H9 (cell line): ENCODE data around the gene ATP13A4. TPM values are rescaled to one million over a fixed set of nuclear protein-coding genes. Genes with fewer than 3 reads are reported as not detected.
A peak's percentile ranks its signal among the peaks of the same experiment; 100 is the strongest.

Experiments
- DNase-seq: peaks from one replicate; pipeline ENCODE4 v3.0.0-alpha.2; 2017
- H2AFZ ChIP-seq: one replicate; pipeline ENCODE4 v1.6.1; 2013; ENCODE audit warnings: mild to moderate bottlenecking, low read length, control low read depth, moderate library complexity
- H2AK5ac ChIP-seq: 2 replicates; pipeline ENCODE4 v1.6.1; 2013; ENCODE audit warnings: low read length, control low read depth, mixed read lengths; ENCODE audit not compliant: insufficient read length
- H2BK120ac ChIP-seq: one replicate; pipeline ENCODE4 v1.6.1; 2013; ENCODE audit warnings: low read depth, mild to moderate bottlenecking, low read length, control low read depth, inconsistent platforms; ENCODE audit not compliant: poor library complexity, severe bottlenecking
- H2BK12ac ChIP-seq: 2 replicates; pipeline ENCODE4 v1.6.1; 2013; ENCODE audit warnings: low read length, control low read depth, mixed read lengths, low read depth; ENCODE audit not compliant: insufficient read length
- H2BK15ac ChIP-seq: 2 replicates; pipeline ENCODE4 v1.6.1; 2013; ENCODE audit warnings: low read depth, low read length, control low read depth
- H2BK20ac ChIP-seq: one replicate; pipeline ENCODE4 v1.6.1; 2013; ENCODE audit warnings: low read depth, mild to moderate bottlenecking, low read length, control low read depth, inconsistent platforms; ENCODE audit not compliant: poor library complexity, severe bottlenecking
- H2BK5ac ChIP-seq: 2 replicates; pipeline ENCODE4 v1.6.1; 2013; ENCODE audit warnings: low read length, control low read depth, mixed read lengths; ENCODE audit not compliant: insufficient read length
- H3K14ac ChIP-seq: 2 replicates; pipeline ENCODE4 v1.6.1; 2013; ENCODE audit warnings: low read length, control low read depth; ENCODE audit not compliant: insufficient read depth
- H3K18ac ChIP-seq: 2 replicates; pipeline ENCODE4 v1.6.1; 2013; ENCODE audit warnings: low read depth, mild to moderate bottlenecking, mixed read lengths, low read length, control low read depth; ENCODE audit not compliant: insufficient read length
- H3K23ac ChIP-seq: 2 replicates; pipeline ENCODE4 v1.6.1; 2013; ENCODE audit warnings: low read length, control low read depth, mixed read lengths, low read depth; ENCODE audit not compliant: insufficient read length
- H3K23me2 ChIP-seq: 2 replicates; pipeline ENCODE4 v1.6.1; 2013; ENCODE audit warnings: low read depth, mild to moderate bottlenecking, mixed read lengths, low read length, control low read depth; ENCODE audit not compliant: insufficient read length, poor library complexity, severe bottlenecking
- H3K27ac ChIP-seq: 2 replicates; pipeline ENCODE4 v1.5.1; 2013; ENCODE audit warnings: low read length, control low read depth, mixed read lengths, low read depth; ENCODE audit not compliant: insufficient read length
- H3K27me3 ChIP-seq: 2 replicates; pipeline ENCODE4 v1.6.1; 2013; ENCODE audit warnings: low read length, control low read depth, inconsistent platforms; ENCODE audit not compliant: insufficient read depth
- H3K4ac ChIP-seq: 2 replicates; pipeline ENCODE4 v1.6.1; 2013; ENCODE audit warnings: low read depth, mild to moderate bottlenecking, control low read depth, inconsistent platforms, low read length, moderate library complexity
- H3K4me1 ChIP-seq: 2 replicates; pipeline ENCODE4 v1.6.1; 2013; ENCODE audit warnings: low read length, control low read depth, inconsistent platforms; ENCODE audit not compliant: insufficient read depth
- H3K4me2 ChIP-seq: 2 replicates; pipeline ENCODE4 v1.6.1; 2013; ENCODE audit warnings: low read length, control low read depth, mixed read lengths; ENCODE audit not compliant: insufficient read length, insufficient read depth
- H3K56ac ChIP-seq: 2 replicates; pipeline ENCODE4 v1.6.1; 2013; ENCODE audit warnings: low read depth, mild to moderate bottlenecking, mixed read lengths, low read length, control low read depth; ENCODE audit not compliant: insufficient read length
- H3K79me1 ChIP-seq: 2 replicates; pipeline ENCODE4 v1.6.1; 2013; ENCODE audit warnings: low read depth, mild to moderate bottlenecking, moderate library complexity, low read length, control low read depth, inconsistent platforms; ENCODE audit not compliant: insufficient read depth, poor library complexity, severe bottlenecking
- H3K79me2 ChIP-seq: 2 replicates; pipeline ENCODE4 v1.6.1; 2013; ENCODE audit warnings: low read length, control low read depth, inconsistent platforms; ENCODE audit not compliant: insufficient read depth
- H3K9ac ChIP-seq: 2 replicates; pipeline ENCODE4 v1.6.1; 2013; ENCODE audit warnings: low read length, control low read depth, mixed read lengths; ENCODE audit not compliant: insufficient read length; ENCODE audit errors: extremely low read depth
- H3K9me3 ChIP-seq: one replicate; pipeline ENCODE4 v1.6.1; 2013; ENCODE audit warnings: low read depth, low read length, inconsistent platforms; ENCODE audit not compliant: control insufficient read depth
- H3T11ph ChIP-seq: one replicate; pipeline ENCODE4 v1.6.1; 2013; ENCODE audit warnings: mild to moderate bottlenecking, low read length, control low read depth, inconsistent platforms
- H4K20me1 ChIP-seq: one replicate; pipeline ENCODE4 v1.6.1; 2013; ENCODE audit not compliant: control insufficient read depth, insufficient read length, insufficient read depth
- H4K5ac ChIP-seq: 2 replicates; pipeline ENCODE4 v1.6.1; 2013; ENCODE audit warnings: low read depth, mild to moderate bottlenecking, mixed read lengths, low read length, control low read depth; ENCODE audit not compliant: insufficient read length
- H4K8ac ChIP-seq: replicated peaks from 2 replicates; pipeline ENCODE4 v1.6.1; 2013; ENCODE audit warnings: low read length, control low read depth, mixed read lengths, low read depth; ENCODE audit not compliant: insufficient read length
- H4K91ac ChIP-seq: 2 replicates; pipeline ENCODE4 v1.6.1; 2013; ENCODE audit warnings: low read depth, mild to moderate bottlenecking, moderate library complexity, mixed read lengths, low read length, control low read depth; ENCODE audit not compliant: insufficient read length
- H3K27ac Mint-ChIP-seq, 3 experiments: 2 replicates in 2 of 3; 3 replicates in 1 of 3; pipeline ENCODE4 v1.8.0; 2020 to 2021; ENCODE audit warnings: mixed read lengths in 3 of 3, mild to moderate bottlenecking in 1 of 3, moderate library complexity in 1 of 3
- H3K27me3 Mint-ChIP-seq: 2 replicates; pipeline ENCODE4 v1.8.0; 2021; ENCODE audit warnings: low read depth, mild to moderate bottlenecking, moderate library complexity, mixed read lengths
- H3K36me3 Mint-ChIP-seq, 3 experiments: 2 replicates in 2 of 3; 3 replicates in 1 of 3; pipeline ENCODE4 v1.8.0; 2020 to 2021; ENCODE audit warnings: low read depth in 3 of 3, mixed read lengths in 3 of 3; ENCODE audit not compliant: insufficient read depth in 1 of 3
- H3K4me1 Mint-ChIP-seq, 2 experiments: 2 replicates each; pipeline ENCODE4 v1.8.0; 2020; ENCODE audit warnings: mixed read lengths in 2 of 2
- H3K4me3 Mint-ChIP-seq, 2 experiments: 2 replicates in 1 of 2; 3 replicates in 1 of 2; pipeline ENCODE4 v1.8.0; 2020 to 2021; ENCODE audit warnings: mild to moderate bottlenecking in 2 of 2, mixed read lengths in 2 of 2, moderate library complexity in 1 of 2
- H3K9me3 Mint-ChIP-seq, 2 experiments: 2 replicates in 1 of 2; 3 replicates in 1 of 2; pipeline ENCODE4 v1.8.0; 2020; ENCODE audit warnings: mild to moderate bottlenecking in 2 of 2, mixed read lengths in 2 of 2, moderate library complexity in 1 of 2
- WGBS: extraction: QIAGEN DNeasy Blood & Tissue Kit; methylation state at CpG from one replicate; pipeline ENCODE4 v1.1.7; 2013; ENCODE audit warnings: missing lambda C conversion rate, low lambda C conversion rate, mixed read lengths; ENCODE audit not compliant: insufficient read length; ENCODE audit errors: extremely low coverage; 5-methylcytosine and 5-hydroxymethylcytosine counted together
- long read RNA-seq: library from polyadenylated mRNA; unstranded; transcript quantifications from one replicate; pipeline ENCODE4 v2.0.0, GENCODE V29; 2020
- total RNA-seq: library from RNA; stranded (reverse); gene quantifications from 2 replicates; pipeline ENCODE4 v1.2.1, GENCODE V29; 2021
- TF ChIP-seq, protein P1 (sequence below): fragments of 200-600 bp; sonication (generic); conservative IDR thresholded peaks from 3 replicates; pipeline ENCODE4 v1.8.0; 2021; ENCODE audit warnings: antibody characterized with exemption, mild to moderate bottlenecking

Gene ATP13A4
- 0.13 TPM in 1 of 2 replicates, not detected in the other for total RNA-seq
- long read RNA-seq, partial matches to known transcripts: 1 of 3 reads
- long read RNA-seq, other reads (novel, unspliced or antisense): 2 of 3 reads

DNA sequence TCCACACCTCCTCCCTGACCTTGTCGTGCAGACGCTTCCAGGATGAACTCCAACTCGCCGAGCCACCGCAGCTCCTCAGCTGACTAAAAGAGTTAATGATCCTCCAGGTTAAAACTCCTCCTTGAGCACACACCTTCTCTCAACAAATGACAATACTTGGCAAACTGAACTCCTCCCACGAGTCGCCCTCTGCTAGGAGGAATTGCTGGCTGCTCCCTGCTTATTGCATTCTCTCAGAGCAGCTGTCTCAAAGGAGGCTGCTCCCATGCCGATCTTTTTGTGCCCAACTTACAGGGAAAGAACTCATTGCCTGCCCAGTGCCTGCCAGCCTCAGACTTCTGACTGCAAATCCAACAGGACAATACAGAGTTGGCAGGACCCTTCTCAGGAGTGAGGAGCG is at the start of gene ATP13A4:
Gene ATP13A4, minus strand, starts transcription at position 85 of the 400 bp plus-strand sequence. CDS start 96 bp downstream, outside the sequence.
- Histone ChIP-seq H3K9me3 (no peaks in the 10 kb centered on the region), H2AK5ac (no peak within 1 kb of the TSS), H2BK5ac (no peak within 1 kb of the TSS), H2BK12ac (no peak within 1 kb of the TSS), H3K18ac (no peak within 1 kb of the TSS), H4K20me1 (no peaks in the 10 kb centered on the region), H2BK15ac (no peak within 1 kb of the TSS), H3K4me2 (no peak within 1 kb of the TSS), H4K8ac (no peak within 1 kb of the TSS), H2AFZ (peak within 1 kb of the TSS; percentile 84), H2BK20ac (no peak within 1 kb of the TSS), H3K23me2 (no peaks in the 10 kb centered on the region), H3K56ac (no peak within 1 kb of the TSS), H3K27ac (no peak within 1 kb of the TSS), H4K91ac (no peak within 1 kb of the TSS), H3K79me1 (no peaks in the 10 kb centered on the region), H3K14ac (no peak within 1 kb of the TSS), H3K27me3 (no peaks in the 10 kb centered on the region), H3K23ac (no peak within 1 kb of the TSS), H4K5ac (no peak within 1 kb of the TSS), H3K4me1 (no peaks in the 10 kb centered on the region), H3T11ph (no peak within 1 kb of the TSS), H2BK120ac (no peak within 1 kb of the TSS), H3K79me2 (no peaks in the 10 kb centered on the region), H3K4ac (no peak within 1 kb of the TSS), H3K9ac (no peak within 1 kb of the TSS)
- WGBS: no CpG with 5 or more reads among the region's 9 CpGs
- Mint-ChIP-seq H3K27me3 (no peaks in the 10 kb centered on the region), H3K36me3 (no peaks in the 10 kb centered on the region), H3K9me3 (no peaks in the 10 kb centered on the region), H3K4me3 (no peak within 1 kb of the TSS), H3K4me1 (peaks cover 7 to 13% of the 10 kb centered on the region in 2 experiments), H3K27ac (no peak within 1 kb of the TSS)
- peak; percentile 65 for DNase-seq
- TF ChIP-seq, protein P1, sequence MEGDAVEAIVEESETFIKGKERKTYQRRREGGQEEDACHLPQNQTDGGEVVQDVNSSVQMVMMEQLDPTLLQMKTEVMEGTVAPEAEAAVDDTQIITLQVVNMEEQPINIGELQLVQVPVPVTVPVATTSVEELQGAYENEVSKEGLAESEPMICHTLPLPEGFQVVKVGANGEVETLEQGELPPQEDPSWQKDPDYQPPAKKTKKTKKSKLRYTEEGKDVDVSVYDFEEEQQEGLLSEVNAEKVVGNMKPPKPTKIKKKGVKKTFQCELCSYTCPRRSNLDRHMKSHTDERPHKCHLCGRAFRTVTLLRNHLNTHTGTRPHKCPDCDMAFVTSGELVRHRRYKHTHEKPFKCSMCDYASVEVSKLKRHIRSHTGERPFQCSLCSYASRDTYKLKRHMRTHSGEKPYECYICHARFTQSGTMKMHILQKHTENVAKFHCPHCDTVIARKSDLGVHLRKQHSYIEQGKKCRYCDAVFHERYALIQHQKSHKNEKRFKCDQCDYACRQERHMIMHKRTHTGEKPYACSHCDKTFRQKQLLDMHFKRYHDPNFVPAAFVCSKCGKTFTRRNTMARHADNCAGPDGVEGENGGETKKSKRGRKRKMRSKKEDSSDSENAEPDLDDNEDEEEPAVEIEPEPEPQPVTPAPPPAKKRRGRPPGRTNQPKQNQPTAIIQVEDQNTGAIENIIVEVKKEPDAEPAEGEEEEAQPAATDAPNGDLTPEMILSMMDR: no peak
